ENCODE data around the gene MBOAT2.

GRCh38 chr2:8858910-8859309 lies 144.6 kb downstream of the MBOAT2 start:
- no peak for TF ChIP-seq CTCF (IDR thresholded peaks at IDR 0.05; ENCODE audit: insufficient read depth, low read length, poor library complexity, severe bottlenecking)
- TF ChIP-seq EZH2phosphoT487 (conservative IDR thresholded peaks at IDR 0.05; ENCODE audit: low read length) = no peak

Data from SU-DHL-6 (cell line).